ENCODE data around the gene CELF6.

DNA sequence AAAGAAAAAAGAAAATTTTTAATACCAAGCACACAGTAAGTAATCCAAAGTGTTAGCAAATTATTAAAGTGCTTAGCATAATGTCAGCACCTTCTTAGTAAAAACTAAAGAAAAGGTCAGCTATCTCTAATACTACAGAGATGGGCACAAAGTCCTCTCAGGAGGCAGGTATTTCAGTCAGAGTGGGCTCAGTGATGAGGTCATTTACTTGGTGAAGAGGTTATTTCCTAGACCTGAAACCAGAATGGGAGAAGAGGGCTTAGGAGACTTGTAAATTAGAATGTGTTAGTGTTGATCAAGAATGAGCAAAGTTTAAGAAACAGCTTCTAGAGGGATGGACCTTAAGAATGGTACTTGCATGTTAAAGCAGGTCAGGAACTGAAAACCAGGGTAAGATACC lies 80.3 kb downstream of the CELF6 start:
- TF ChIP-seq CTCF (IDR thresholded peaks at IDR 0.05 in 4 of 5, conservative IDR thresholded peaks at IDR 0.05 in 1 of 5) = no peak
- no peak for TF ChIP-seq POLR2A (IDR thresholded peaks at IDR 0.05)

Data from gastrocnemius medialis (tissue), 4 donors.